Loucy (cell line): ENCODE results near the gene GNLY.

Experiments used
- H2AFZ ChIP-seq: fragments of 200-600 bp; sonication (generic); 2 replicates; pipeline ENCODE4 v1.6.0; 2016; ENCODE audit warnings: antibody characterized with exemption, mild to moderate bottlenecking, low read length, moderate library complexity
- H3F3A ChIP-seq: fragments of 200-600 bp; 2 replicates; pipeline ENCODE4 v1.6.0; 2016; ENCODE audit warnings: antibody characterized with exemption, low read depth, mild to moderate bottlenecking
- H3K27me3 ChIP-seq: fragments of 200-600 bp; sonication (generic); 2 replicates; pipeline ENCODE4 v1.6.1; 2014; ENCODE audit warnings: low read length, mild to moderate bottlenecking; ENCODE audit not compliant: insufficient read depth, poor library complexity, severe bottlenecking
- H3K36me3 ChIP-seq: fragments of 200-600 bp; sonication (generic); 2 replicates; pipeline ENCODE4 v1.6.1; 2016; ENCODE audit warnings: low read length; ENCODE audit not compliant: insufficient read depth
- H3K4me1 ChIP-seq: fragments of 200-600 bp; sonication (generic); 2 replicates; pipeline ENCODE4 v1.5.1; 2014; ENCODE audit warnings: low read length, mild to moderate bottlenecking; ENCODE audit not compliant: insufficient read depth, poor library complexity, severe bottlenecking
- H3K4me2 ChIP-seq: fragments of 200-600 bp; sonication (generic); 2 replicates; pipeline ENCODE4 v1.6.0; 2014; ENCODE audit warnings: antibody characterized with exemption, low read length, low read depth, mild to moderate bottlenecking; ENCODE audit not compliant: poor library complexity, severe bottlenecking
- H3K4me3 ChIP-seq: fragments of 200-600 bp; sonication (generic); 2 replicates; pipeline ENCODE4 v1.5.1; 2014; ENCODE audit warnings: low read length, mild to moderate bottlenecking, mixed read lengths; ENCODE audit not compliant: poor library complexity, severe bottlenecking
- H3K79me2 ChIP-seq: fragments of 200-600 bp; sonication (generic); 2 replicates; pipeline ENCODE4 v1.6.1; 2014; ENCODE audit warnings: low read length; ENCODE audit not compliant: insufficient read depth
- H3K9ac ChIP-seq: fragments of 200-600 bp; sonication (generic); 2 replicates; pipeline ENCODE4 v1.6.0; 2014; ENCODE audit warnings: mild to moderate bottlenecking, low read depth, low read length, moderate library complexity; ENCODE audit not compliant: poor library complexity, severe bottlenecking
- H3K9me2 ChIP-seq: fragments of 200-600 bp; sonication (generic); replicated peaks from 2 replicates; pipeline ENCODE4 v1.6.1; 2016; ENCODE audit warnings: low read depth, low read length, mixed read lengths
- H3K9me3 ChIP-seq: fragments of 200-600 bp; sonication (generic); 2 replicates; pipeline ENCODE4 v1.6.1; 2014; ENCODE audit warnings: mild to moderate bottlenecking, antibody characterized with exemption, low read length, low read depth; ENCODE audit not compliant: insufficient read depth
- H4K20me1 ChIP-seq: fragments of 200-600 bp; sonication (generic); 2 replicates; pipeline ENCODE4 v1.6.0; 2014; ENCODE audit warnings: antibody characterized with exemption, low read length, mild to moderate bottlenecking; ENCODE audit not compliant: insufficient read depth, poor library complexity, severe bottlenecking
- CTCF ChIP-seq: fragments of 200-600 bp; sonication (generic); conservative IDR thresholded peaks from 2 replicates; pipeline ENCODE4 v1.5.1; 2014; ENCODE audit warnings: mild to moderate bottlenecking, antibody characterized with exemption, low read length
- EZH2phosphoT487 ChIP-seq: fragments of 200-600 bp; IDR thresholded peaks from 2 replicates; pipeline ENCODE4 v1.6.1; 2018; ENCODE audit warnings: antibody characterized with exemption, mild to moderate bottlenecking, moderate library complexity, borderline replicate concordance

The GNLY gene

GRCh38 chr2:85661139-85661858 lies 32.9 kb upstream of the GNLY start:
- Histone ChIP-seq H3K4me3 (no peak overlapping the region), H3K36me3 (peaks cover under 1% of the 10 kb centered on the region; the same call in 1 of the 2 replicates), H3K4me2 (no peak overlapping the region), H4K20me1 (no peaks in the 10 kb centered on the region), H3F3A (no peaks in the 10 kb centered on the region), H3K9me3 (no peaks in the 10 kb centered on the region), H3K9ac (no peak overlapping the region), H3K9me2 (no peaks in the 10 kb centered on the region), H3K27me3 (no peaks in the 10 kb centered on the region), H3K4me1 (no peaks in the 10 kb centered on the region), H2AFZ (no peak overlapping the region), H3K79me2 (no peaks in the 10 kb centered on the region)
- no peak for TF ChIP-seq CTCF
- TF ChIP-seq EZH2phosphoT487 = no peak

GRCh38 chr2:85662899-85663593 lies 31.1 kb upstream of the GNLY start:
- Histone ChIP-seq H3K4me1 (no peaks in the 10 kb centered on the region), H3F3A (no peaks in the 10 kb centered on the region), H3K36me3 (no peaks in the 10 kb centered on the region), H3K4me3 (no peak overlapping the region), H2AFZ (no peak overlapping the region), H3K4me2 (no peak overlapping the region), H3K9me2 (no peaks in the 10 kb centered on the region), H3K27me3 (no peaks in the 10 kb centered on the region), H3K9me3 (no peaks in the 10 kb centered on the region), H4K20me1 (no peaks in the 10 kb centered on the region), H3K79me2 (no peaks in the 10 kb centered on the region), H3K9ac (no peak overlapping the region)
- no peak for TF ChIP-seq EZH2phosphoT487
- no peak for TF ChIP-seq CTCF

GRCh38 chr2:85663594-85664565 lies 30.3 kb upstream of the GNLY start:
- H3K27me3 ChIP-seq = no peaks in the 10 kb centered on the region
- no peak overlapping the region for H3K4me2 ChIP-seq
- H3K4me1 ChIP-seq = no peaks in the 10 kb centered on the region
- H3K36me3 ChIP-seq = no peaks in the 10 kb centered on the region
- no peak overlapping the region for H2AFZ ChIP-seq
- no peak overlapping the region for H3K9ac ChIP-seq
- no peaks in the 10 kb centered on the region for H4K20me1 ChIP-seq
- H3K9me2 ChIP-seq = no peaks in the 10 kb centered on the region
- H3K4me3 ChIP-seq = no peak overlapping the region
- no peaks in the 10 kb centered on the region for H3F3A ChIP-seq
- H3K79me2 ChIP-seq = no peaks in the 10 kb centered on the region
- TF ChIP-seq CTCF (no peak), EZH2phosphoT487 (no peak)
- no peaks in the 10 kb centered on the region for H3K9me3 ChIP-seq
